HCT116 (cell line): ENCODE measurements around the gene SSTR3. TPM values are rescaled to one million over a fixed set of nuclear protein-coding genes. Genes with fewer than 3 reads are reported as not detected.

Experiments
- ATAC-seq: fragments of 200-7000 bp; cut with Tn5 transposase; 2 replicates; pipeline ENCODE4 v1.9.1; 2020; ENCODE audit warnings: mild to moderate bottlenecking, moderate library complexity
- BruUV-seq: library from RNA; stranded (reverse); fragments of 400-500 nt; replicated peaks from 2 replicates; lab custom pipeline; 2021; lab: Mats Ljungman, UMichigan
- CTCF ChIA-PET: fragments of 300-600 bp; sonication (Branson Sonifier 250); formaldehyde crosslinking; loops from one replicate; lab custom pipeline; 2021; ENCODE audit warnings: antibody characterized with exemption; lab: Charles Lee
- POLR2A ChIA-PET: fragments of 300-600, 350-600 bp; sonication (Branson Sonifier 250); formaldehyde crosslinking; loops from one replicate; lab custom pipeline; 2021; ENCODE audit warnings: antibody characterized with exemption; lab: Charles Lee
- RAD21 ChIA-PET, 2 experiments: fragments of 300-600 bp; sonication (Branson Sonifier 250); formaldehyde crosslinking; loops; one replicate each; lab custom pipeline; 2023; ENCODE audit warnings: low total read pairs in 2 of 2; ENCODE audit not compliant: uncharacterized antibody in 2 of 2, unreplicated experiment in 2 of 2, low non-redundant PET in 1 of 2; lab: Charles Lee
- DNase-seq: peaks from one replicate; pipeline ENCODE4 v3.0.0-alpha.2; 2010; ENCODE audit warnings: low read depth, low spot score
- H2AFZ ChIP-seq: fragments of 200-600 bp; shearing (Covaris generic), sonication (generic); 2 replicates; pipeline ENCODE4 v1.6.1; 2017; ENCODE audit warnings: low read depth, mixed run types, mixed read lengths, antibody characterized with exemption, low read length; ENCODE audit not compliant: poor library complexity, severe bottlenecking
- H3K27ac ChIP-seq: 2 replicates; pipeline ENCODE4 v1.5.1; 2012; ENCODE audit warnings: low read depth, low read length
- H3K27me3 ChIP-seq: fragments of 200-600 bp; sonication (generic); 2 replicates; pipeline ENCODE4 v1.6.1; 2016; ENCODE audit warnings: mixed run types, low read length, mixed read lengths; ENCODE audit not compliant: insufficient read depth
- H3K36me3 ChIP-seq, 2 experiments: fragments of 200-500 bp in 1 of 2; fragments of 200-600 bp in 1 of 2; sonication (Bioruptor generic) in 1 of 2; sonication (generic) in 1 of 2; 2 replicates each; pipeline versions ENCODE4 v1.5.1 to v1.6.1; 2014 to 2016; ENCODE audit warnings: low read length in 2 of 2, inconsistent platforms in 1 of 2, mixed read lengths in 1 of 2, mixed run types in 1 of 2; ENCODE audit not compliant: insufficient read depth in 2 of 2, control insufficient read depth in 1 of 2
- H3K4me1 ChIP-seq, 2 experiments: fragments of 200-600 bp in 1 of 2; sonication (generic) in 1 of 2; 2 replicates each; pipeline versions ENCODE4 v1.5.1 to v1.6.1; 2012 to 2017; ENCODE audit warnings: low read length in 2 of 2, inconsistent platforms in 1 of 2, mild to moderate bottlenecking in 1 of 2, mixed read lengths in 1 of 2, mixed run types in 1 of 2, moderate library complexity in 1 of 2; ENCODE audit not compliant: insufficient read depth in 2 of 2, control insufficient read depth in 1 of 2
- H3K4me2 ChIP-seq: fragments of 200-600 bp; sonication (generic); 2 replicates; pipeline ENCODE4 v1.6.1; 2017; ENCODE audit warnings: mixed run types, low read length, mixed read lengths
- H3K4me3 ChIP-seq, 2 experiments: fragments of 200-600 bp in 1 of 2; sonication (generic) in 1 of 2; replicated peaks in 1 of 2; 2 replicates each; pipeline ENCODE4 v1.5.1; 2011 to 2016; ENCODE audit warnings: low read length in 2 of 2, control low read depth in 1 of 2, low read depth in 1 of 2, mild to moderate bottlenecking in 1 of 2, mixed read lengths in 1 of 2, mixed run types in 1 of 2
- H3K79me2 ChIP-seq: fragments of 200-600 bp; sonication (generic); 2 replicates; pipeline ENCODE4 v1.6.1; 2017; ENCODE audit warnings: mild to moderate bottlenecking, mixed run types, low read length, moderate library complexity, mixed read lengths; ENCODE audit not compliant: insufficient read depth
- H3K9ac ChIP-seq: fragments of 200-600 bp; sonication (generic); 2 replicates; pipeline ENCODE4 v1.6.1; 2016; ENCODE audit warnings: low read length, mixed read lengths
- H3K9me2 ChIP-seq: fragments of 200-600 bp; sonication (generic), shearing (Covaris generic); 2 replicates; pipeline ENCODE4 v1.6.1; 2017; ENCODE audit warnings: mixed run types, mild to moderate bottlenecking, moderate library complexity; ENCODE audit not compliant: insufficient read depth
- H3K9me3 ChIP-seq, 2 experiments: fragments of 200-500 bp in 1 of 2; fragments of 200-600 bp in 1 of 2; sonication (Bioruptor generic) in 1 of 2; sonication (generic) in 1 of 2; 2 replicates each; pipeline ENCODE4 v1.6.1; 2014 to 2017; ENCODE audit warnings: low read length in 2 of 2, mixed read lengths in 2 of 2, inconsistent platforms in 1 of 2, low read depth in 1 of 2, mild to moderate bottlenecking in 1 of 2, mixed run types in 1 of 2, moderate library complexity in 1 of 2; ENCODE audit not compliant: control insufficient read depth in 1 of 2, insufficient read depth in 1 of 2
- H4K20me1 ChIP-seq: fragments of 200-600 bp; sonication (generic), shearing (Covaris generic); 2 replicates; pipeline ENCODE4 v1.6.1; 2017; ENCODE audit warnings: mixed run types, mild to moderate bottlenecking, moderate library complexity; ENCODE audit not compliant: insufficient read depth
- CBX3 ChIP-seq: IDR thresholded peaks from 2 replicates; pipeline ENCODE4 v1.6.1; 2012; ENCODE audit warnings: low read depth
- CEBPB ChIP-seq: IDR thresholded peaks from 2 replicates; pipeline ENCODE4 v1.6.1; 2012; ENCODE audit warnings: low read depth
- ELF1 ChIP-seq: IDR thresholded peaks from 2 replicates; pipeline ENCODE4 v1.6.1; 2012; ENCODE audit warnings: low read depth, borderline replicate concordance
- EZH2phosphoT487 ChIP-seq: fragments of 200-600 bp; IDR thresholded peaks from 2 replicates; pipeline ENCODE4 v1.6.1; 2018; ENCODE audit warnings: antibody characterized with exemption, borderline replicate concordance
- FOSL1 ChIP-seq: IDR thresholded peaks from 2 replicates; pipeline ENCODE4 v1.6.1; 2012; ENCODE audit warnings: low read depth
- POLR2A ChIP-seq: IDR thresholded peaks from 2 replicates; pipeline ENCODE4 v1.7.0; 2011; ENCODE audit warnings: borderline replicate concordance; ENCODE audit not compliant: insufficient read depth, insufficient read length; ENCODE audit errors: extremely low read depth
- RAD21 ChIP-seq: IDR thresholded peaks from 2 replicates; pipeline ENCODE4 v1.6.1; 2012; ENCODE audit warnings: low read depth, mild to moderate bottlenecking
- REST ChIP-seq: IDR thresholded peaks from 2 replicates; pipeline ENCODE4 v1.6.1; 2012; ENCODE audit warnings: low read depth
- SP1 ChIP-seq: IDR thresholded peaks from 2 replicates; pipeline ENCODE4 v1.6.1; 2012; ENCODE audit warnings: low read depth
- SRF ChIP-seq: IDR thresholded peaks from 2 replicates; pipeline ENCODE4 v1.6.1; 2012; ENCODE audit warnings: low read depth
- TCF7L2 ChIP-seq: IDR thresholded peaks from 2 replicates; pipeline ENCODE4 v1.7.0; 2011; ENCODE audit warnings: borderline replicate concordance, inconsistent platforms; ENCODE audit not compliant: insufficient read depth, insufficient read length; ENCODE audit errors: extremely low read depth
- ZBTB33 ChIP-seq: IDR thresholded peaks from 2 replicates; pipeline ENCODE4 v1.6.1; 2011; ENCODE audit warnings: mild to moderate bottlenecking, low read length, moderate library complexity; ENCODE audit not compliant: insufficient replicate concordance; ENCODE audit errors: extremely low read depth
- intact Hi-C: fragments of 100-400 bp; cut with micrococcal nuclease; formaldehyde crosslinking; loops from 2 replicates; pipeline ENCODE4 v1.10.0; 2022
- total RNA-seq: library from RNA; stranded (reverse); gene quantifications from one replicate; pipeline ENCODE4 v1.2.1, GENCODE V29; 2021; ENCODE audit not compliant: unreplicated experiment

The SSTR3 gene
- total RNA-seq, 1 experiment from 2014 or later: not detected

GRCh38 chr22:37156686-37157435 is 55.4 kb downstream of the SSTR3 start:
- ChIA-PET CTCF (interaction anchor here (0.7 to 1.5 kb wide), 2 partner anchors 41 to 43 kb away, joined by 3 to 5 read pairs; no protein-coding TSS in a partner anchor), RAD21 (no interaction called here), POLR2A (interaction anchor here (1.1 to 1.9 kb wide), 2 partner anchors 30 to 40 kb away, joined by 3 to 6 read pairs; no protein-coding TSS in a partner anchor)
- ATAC-seq: no peak
- DNase-seq: no peak
- no peaks in the 10 kb centered on the region for H3K79me2 ChIP-seq
- H3K36me3 ChIP-seq: no peaks in the 10 kb centered on the region
- intact Hi-C loops: no loop called here
- no peaks in the 10 kb centered on the region for H4K20me1 ChIP-seq
- no peak overlapping the region for H3K4me3 ChIP-seq
- no peak overlapping the region for H3K9ac ChIP-seq
- no TSS peak for BruUV-seq
- TF ChIP-seq RAD21: no peak
- TF ChIP-seq EZH2phosphoT487: no peak
- no peak for TF ChIP-seq CBX3
- no peak for TF ChIP-seq TCF7L2
- no peak for TF ChIP-seq SRF
- H3K9me3 ChIP-seq: peaks cover 0 to 4% of the 10 kb centered on the region in 2 experiments; a peak in 1 of 4 replicates
- H2AFZ ChIP-seq: no peak overlapping the region
- no peaks in the 10 kb centered on the region for H3K27me3 ChIP-seq
- no peaks in the 10 kb centered on the region for H3K9me2 ChIP-seq
- H3K27ac ChIP-seq: no peak overlapping the region
- H3K4me2 ChIP-seq: peak overlapping the region; percentile 41
- peaks cover 23 to 45% of the 10 kb centered on the region in 2 experiments for H3K4me1 ChIP-seq

- DNase-seq (no peak), ATAC-seq (no peak)
- Histone ChIP-seq H3K4me2 (peak overlapping the region; percentile 64), H2AFZ (no peak overlapping the region), H3K36me3 (no peaks in the 10 kb centered on the region), H3K9ac (no peak overlapping the region), H3K9me2 (no peaks in the 10 kb centered on the region), H3K4me1 (peaks cover 23 to 45% of the 10 kb centered on the region in 2 experiments), H3K9me3 (peaks cover 0 to 5% of the 10 kb centered on the region in 2 experiments; a peak in 1 of 4 replicates), H3K27me3 (no peaks in the 10 kb centered on the region), H4K20me1 (no peaks in the 10 kb centered on the region), H3K79me2 (no peaks in the 10 kb centered on the region), H3K4me3 (no peak overlapping the region), H3K27ac (no peak overlapping the region; the same call in 1 of the 2 replicates)
- BruUV-seq: no TSS peak
- RAD21 ChIA-PET: no interaction called here
- intact Hi-C loops: no loop called here
- CTCF ChIA-PET: no interaction called here
- POLR2A ChIA-PET: no interaction called here
- no peak for TF ChIP-seq RAD21
- no peak for TF ChIP-seq SP1
- no peak for TF ChIP-seq CEBPB
- TF ChIP-seq REST: no peak
- no peak for TF ChIP-seq FOSL1
- TF ChIP-seq ZBTB33: no peak
- no peak for TF ChIP-seq TCF7L2
- no peak for TF ChIP-seq POLR2A
- TF ChIP-seq ELF1: no peak
These were observed 56.3 kb downstream of the SSTR3 start for GRCh38 chr22:37155971-37156370.
